Neural crest cell (in vitro differentiated cells): ENCODE data around the gene CAMK1. TPM values are rescaled to one million over a fixed set of nuclear protein-coding genes. Genes with fewer than 3 reads are reported as not detected.

Source experiments
- DNase-seq: peaks from one replicate; pipeline ENCODE4 v3.0.0; 2021; ENCODE audit warnings: low read depth, mixed read lengths, low spot score
- H3K27ac Mint-ChIP-seq: one replicate; pipeline ENCODE4 v1.8.0; 2021; ENCODE audit warnings: mild to moderate bottlenecking, mixed read lengths; ENCODE audit not compliant: unreplicated experiment
- H3K27me3 Mint-ChIP-seq: 2 replicates; pipeline ENCODE4 v1.8.0; 2021; ENCODE audit warnings: low read depth, mild to moderate bottlenecking, mixed read lengths
- H3K36me3 Mint-ChIP-seq: 2 replicates; pipeline ENCODE4 v1.8.0; 2021; ENCODE audit warnings: low read depth, mild to moderate bottlenecking, mixed read lengths
- H3K4me1 Mint-ChIP-seq: 2 replicates; pipeline ENCODE4 v1.8.0; 2021; ENCODE audit warnings: mixed read lengths
- H3K4me3 Mint-ChIP-seq: one replicate; pipeline ENCODE4 v1.8.0; 2021; ENCODE audit warnings: mild to moderate bottlenecking, mixed read lengths
- H3K9me3 Mint-ChIP-seq: 2 replicates; pipeline ENCODE4 v1.8.0; 2021; ENCODE audit warnings: mixed read lengths
- CTCF ChIP-seq: fragments of 200-600 bp; sonication (generic); conservative IDR thresholded peaks from 2 replicates; pipeline ENCODE4 v1.5.0; 2021; ENCODE audit warnings: antibody characterized with exemption, mild to moderate bottlenecking
- total RNA-seq: library from RNA; stranded (reverse); gene quantifications from 2 replicates; pipeline ENCODE4 v1.2.1, GENCODE V29; 2021

CAMK1 gene
- total RNA-seq, 1 donor from 2014 or later, result 22.5 TPM

DNA sequence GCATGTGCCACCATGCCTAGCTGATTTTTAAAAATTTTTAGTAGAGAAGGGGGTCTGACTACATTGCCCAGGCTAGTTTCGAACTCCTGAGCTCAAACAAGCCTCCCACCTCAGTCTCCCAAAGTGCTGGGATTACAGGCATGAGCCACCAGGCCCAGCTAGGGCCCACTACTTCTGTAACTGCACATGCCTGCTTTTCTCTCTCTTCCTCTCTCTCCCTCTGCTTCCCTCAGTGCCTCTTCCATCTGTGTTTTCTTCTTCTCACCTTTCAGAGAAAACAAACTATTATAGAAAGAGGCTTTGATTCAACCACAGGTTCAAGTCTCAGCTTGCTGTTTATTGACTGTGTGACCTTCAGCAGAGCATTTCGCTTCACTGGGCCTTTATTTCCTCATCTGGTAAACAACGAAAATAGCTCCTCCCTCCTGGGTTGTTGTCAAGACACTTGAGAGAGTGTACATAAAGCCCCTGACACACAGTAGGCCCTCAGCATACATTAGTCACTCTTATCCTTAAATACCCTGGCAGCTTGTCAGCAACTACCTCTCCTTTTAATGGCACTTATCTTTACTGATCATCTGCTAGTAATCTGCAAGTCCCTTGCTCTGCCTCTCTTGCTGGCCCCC is 12.3 kb upstream of the CAMK1 start:
- TF ChIP-seq CTCF, result no peak
- Mint-ChIP-seq H3K27me3 (no peaks in the 10 kb centered on the region), H3K4me1 (no peaks in the 10 kb centered on the region), H3K36me3 (peaks cover 12% of the 10 kb centered on the region), H3K4me3 (no peak overlapping the region), H3K27ac (no peak overlapping the region), H3K9me3 (no peaks in the 10 kb centered on the region)
- no peak for DNase-seq

- H3K4me1 Mint-ChIP-seq, result no peaks in the 10 kb centered on the region
- no peak overlapping the region for H3K27ac Mint-ChIP-seq
- TF ChIP-seq CTCF, result no peak
- peaks cover 9% of the 10 kb centered on the region for H3K36me3 Mint-ChIP-seq
- no peaks in the 10 kb centered on the region for H3K27me3 Mint-ChIP-seq
- no peak for DNase-seq
- H3K4me3 Mint-ChIP-seq, result no peak overlapping the region
- no peaks in the 10 kb centered on the region for H3K9me3 Mint-ChIP-seq
These were observed 11.8 kb upstream of the CAMK1 start for GRCh38 chr3:9781551-9781950.

DNA sequence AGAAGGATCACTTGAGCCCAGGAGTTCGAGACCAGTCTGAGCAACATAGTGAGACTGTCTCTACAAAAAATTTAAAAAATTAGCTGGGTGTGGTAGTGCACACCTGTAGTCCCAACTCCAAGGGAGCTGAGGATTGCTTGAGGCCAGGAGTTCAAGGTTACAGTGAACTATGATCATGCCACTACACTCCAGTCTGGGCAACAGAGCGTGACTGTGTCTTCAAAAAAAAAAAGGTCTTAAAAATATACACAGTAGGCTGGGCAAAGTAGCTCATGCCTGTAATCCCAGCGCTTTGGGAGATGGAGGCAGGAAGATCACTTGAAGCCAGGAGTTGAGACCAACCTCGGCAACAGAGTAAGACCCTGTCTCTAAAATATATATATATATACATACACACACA is 11.2 kb upstream of the CAMK1 start:
- no peak for DNase-seq
- H3K27me3 Mint-ChIP-seq, result no peaks in the 10 kb centered on the region
- peaks cover 4% of the 10 kb centered on the region for H3K36me3 Mint-ChIP-seq
- no peak overlapping the region for H3K4me3 Mint-ChIP-seq
- H3K4me1 Mint-ChIP-seq, result no peaks in the 10 kb centered on the region
- TF ChIP-seq CTCF, result no peak
- H3K9me3 Mint-ChIP-seq, result no peaks in the 10 kb centered on the region
- no peak overlapping the region for H3K27ac Mint-ChIP-seq

- peak overlapping the region; percentile 50 for H3K27ac Mint-ChIP-seq
- H3K9me3 Mint-ChIP-seq, result no peaks in the 10 kb centered on the region
- no peak for TF ChIP-seq CTCF
- H3K36me3 Mint-ChIP-seq, result peaks cover 1% of the 10 kb centered on the region
- H3K4me3 Mint-ChIP-seq, result no peak overlapping the region
- H3K27me3 Mint-ChIP-seq, result no peaks in the 10 kb centered on the region
- no peaks in the 10 kb centered on the region for H3K4me1 Mint-ChIP-seq
- no peak for DNase-seq
These were observed 10.7 kb upstream of the CAMK1 start for GRCh38 chr3:9780458-9780812.

DNA sequence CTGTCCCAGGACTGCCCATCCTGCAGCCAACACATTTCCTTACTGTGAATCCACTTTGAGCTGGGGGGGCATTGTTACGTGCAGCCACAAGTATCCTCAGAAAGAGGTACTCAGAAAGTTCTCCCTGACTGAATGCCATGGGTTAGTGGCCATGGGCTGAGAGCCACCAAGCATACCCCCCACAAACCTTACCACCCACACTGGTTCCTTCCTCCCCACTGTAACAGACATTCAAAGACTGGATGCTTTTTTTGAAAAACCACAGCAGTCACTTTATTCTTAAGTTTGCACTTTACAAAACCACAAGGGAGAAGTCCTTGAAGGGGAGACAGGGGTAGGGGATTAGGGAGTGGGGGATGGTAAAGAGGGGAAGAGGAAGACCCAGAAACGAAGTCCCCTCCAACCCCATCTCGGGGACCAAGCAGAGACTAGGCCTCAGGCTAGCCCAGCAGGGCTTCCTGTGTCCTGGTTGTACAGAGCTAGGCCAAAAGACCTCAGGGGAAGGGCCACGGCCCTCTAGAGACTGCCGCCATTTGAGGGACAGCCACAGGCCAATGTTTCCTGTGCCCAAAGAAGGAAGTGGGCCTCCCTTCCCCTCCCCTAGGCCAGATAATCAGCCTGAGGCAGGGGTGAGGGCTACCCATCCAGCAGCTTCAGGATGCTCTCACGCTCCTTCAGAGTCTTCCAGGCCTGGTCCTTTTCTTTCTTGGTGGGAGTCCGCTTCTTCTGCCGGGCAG is 10.1 kb upstream of the CAMK1 start:
- Mint-ChIP-seq H3K9me3 (no peaks in the 10 kb centered on the region), H3K27me3 (no peaks in the 10 kb centered on the region), H3K36me3 (no peaks in the 10 kb centered on the region), H3K4me3 (no peak overlapping the region), H3K27ac (no peak overlapping the region), H3K4me1 (no peaks in the 10 kb centered on the region)
- DNase-seq, result no peak
- no peak for TF ChIP-seq CTCF
